Stromal cell of bone marrow (primary cell): ENCODE results near the gene DAG1.
"Not testable (repeated sequence)": the region's sequence is repeated elsewhere in the genome, so short reads cannot be mapped to it uniquely, and the experiment has no call there.

Source experiments
- DNase-seq: peaks from one replicate; pipeline ENCODE4 v3.0.0-alpha.2; 2012; ENCODE audit warnings: low read depth

DAG1 gene

DNA sequence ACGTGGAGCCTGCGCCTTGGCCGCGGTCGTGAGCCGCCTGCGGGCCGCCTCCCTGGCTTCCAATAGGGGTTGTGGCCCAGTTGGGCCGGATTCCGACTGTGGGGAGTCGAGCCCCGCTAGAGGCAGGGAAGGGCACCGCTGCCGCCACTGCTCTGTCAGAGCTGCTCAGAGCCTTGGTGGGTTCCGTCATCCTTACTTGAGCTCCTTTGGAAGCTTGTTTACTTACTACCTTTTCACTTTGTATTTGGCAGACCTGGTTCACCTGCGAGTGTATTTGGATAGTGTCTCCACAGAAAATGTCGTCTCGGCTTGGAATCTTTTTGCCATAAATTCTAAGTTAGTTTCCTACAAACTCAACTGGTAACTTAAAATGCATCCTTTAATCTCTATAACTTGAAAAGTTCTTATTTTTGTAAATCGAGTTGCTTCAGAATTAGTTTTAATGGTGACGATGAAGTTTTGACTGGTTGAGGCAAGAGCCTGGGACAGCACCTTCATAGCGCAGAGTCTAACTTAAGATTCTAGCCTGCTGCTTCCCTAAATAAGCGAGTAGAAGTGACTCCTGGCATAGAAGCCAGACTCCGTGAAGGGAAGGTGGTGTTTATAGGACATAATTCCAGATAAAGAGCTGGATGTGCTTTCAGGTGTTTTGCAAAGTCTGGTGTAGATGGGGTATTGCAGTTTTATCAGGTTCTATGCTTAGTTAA, 800 bp downstream of the DAG1 start:
- DNase-seq, result no peak

GRCh38 chr3:49471856-49472495, 1.9 kb downstream of the DAG1 start:
- DNase-seq, result no peak

GRCh38 chr3:49476563-49476962, 6.5 kb downstream of the DAG1 start:
- DNase-seq, result no peak

- DNase-seq, result no peak
Observed at GRCh38 chr3:49482766-49483165, 12.7 kb downstream of the DAG1 start.

DNA sequence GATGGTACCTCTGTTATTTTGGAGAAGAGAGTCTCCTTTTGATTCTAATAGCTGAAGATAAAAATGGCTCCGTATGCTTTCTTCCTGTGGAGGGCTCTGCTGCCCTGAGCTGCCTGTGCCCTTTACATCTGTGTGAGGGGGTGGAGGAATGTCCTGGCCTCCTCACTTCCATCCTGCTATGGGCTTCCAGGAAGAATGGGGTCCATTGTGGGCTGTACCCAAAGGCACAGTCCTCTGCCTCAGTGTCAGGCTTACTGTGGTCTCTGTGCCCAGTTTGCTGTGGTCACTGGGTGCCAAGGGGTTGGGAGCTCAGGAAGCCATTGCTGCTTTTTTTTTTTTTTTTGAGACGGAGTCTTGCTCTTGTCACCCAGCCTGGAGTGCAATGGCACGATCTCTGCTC, 14.4 kb downstream of the DAG1 start:
- no peak for DNase-seq

DNA sequence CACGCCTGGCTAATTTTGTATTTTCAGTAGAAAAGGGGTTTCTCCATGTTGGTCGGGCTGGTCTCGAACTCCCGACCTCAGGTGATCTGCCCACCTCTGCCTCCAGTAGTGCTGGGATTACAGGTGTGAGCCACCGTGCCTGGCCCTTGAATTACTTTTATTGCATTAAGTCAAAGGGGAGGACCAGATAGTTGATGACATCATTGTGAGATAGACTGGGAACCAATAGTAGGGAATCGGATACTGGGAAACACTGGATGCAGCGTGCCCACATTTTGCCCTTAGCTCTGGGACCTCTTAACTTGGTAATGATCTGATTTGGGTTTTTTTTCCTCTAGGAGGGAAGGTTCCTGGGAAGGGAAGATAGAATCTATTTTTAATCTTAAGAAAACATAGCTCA, 19.2 kb downstream of the DAG1 start:
- no peak for DNase-seq

DNA sequence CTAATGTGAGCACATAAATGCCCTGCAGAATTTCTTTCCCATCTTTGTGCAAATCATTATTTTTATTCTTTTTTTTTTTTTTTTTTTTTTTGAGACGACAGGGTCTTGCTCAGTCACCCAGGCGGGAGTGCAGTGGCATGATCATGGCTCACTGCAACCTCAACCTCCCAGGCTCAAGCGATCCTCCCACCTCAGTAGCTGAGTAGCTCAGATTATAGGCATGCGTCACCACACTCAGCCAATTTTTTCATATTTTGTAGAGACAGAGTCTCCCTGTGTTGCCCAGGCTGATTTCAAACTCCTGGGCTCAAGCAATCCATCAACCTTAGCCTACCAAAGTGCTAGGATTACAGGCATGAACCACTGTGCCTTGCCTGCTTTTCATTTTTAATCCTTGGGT, 22.9 kb downstream of the DAG1 start:
- no peak for DNase-seq

- DNase-seq, result no peak
Observed at GRCh38 chr3:49493901-49494300, 23.8 kb downstream of the DAG1 start.

GRCh38 chr3:49495023-49495422, 25.0 kb downstream of the DAG1 start:
- DNase-seq, result no peak

DNA sequence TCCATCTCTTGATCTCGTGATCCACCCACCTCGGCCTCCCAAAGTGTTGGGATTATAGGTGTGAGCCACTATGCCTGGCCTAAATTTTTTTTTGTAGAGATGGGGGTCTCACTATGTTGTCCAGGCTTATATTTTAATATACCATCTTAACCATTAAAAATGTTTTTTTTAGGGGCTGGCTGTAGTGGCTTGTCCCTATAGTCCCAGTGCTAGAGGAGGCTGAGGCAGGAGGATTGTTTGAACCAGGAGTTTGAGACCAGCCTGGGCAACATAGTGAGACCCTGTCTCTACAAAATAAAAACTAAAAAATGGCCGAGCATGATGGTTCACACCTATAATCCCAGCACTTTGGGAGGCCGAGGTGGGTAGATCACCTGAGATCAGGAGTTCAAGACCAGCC, 26.8 kb downstream of the DAG1 start:
- not testable (repeated sequence) for DNase-seq

- no peak for DNase-seq
Observed at GRCh38 chr3:49497606-49498005, 27.5 kb downstream of the DAG1 start.

DNA sequence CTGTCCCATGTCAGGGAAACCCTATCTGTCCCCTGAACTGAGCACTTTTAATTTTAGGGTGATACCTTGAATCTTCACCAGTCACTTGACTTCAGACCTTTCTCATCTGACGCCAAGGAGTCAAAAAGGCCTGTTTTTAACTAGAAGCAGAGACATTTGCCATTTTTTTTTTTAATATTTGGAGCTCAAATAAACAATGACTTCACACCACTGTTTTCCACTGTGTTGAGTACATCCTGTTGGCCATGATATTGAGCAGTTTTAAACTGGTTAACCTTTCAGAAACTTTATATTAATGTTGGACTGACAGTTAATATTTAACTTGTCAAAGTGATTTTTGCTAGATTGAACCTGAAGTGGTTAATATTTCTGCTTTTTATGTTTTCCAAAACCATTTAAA, 28.2 kb downstream of the DAG1 start:
- DNase-seq, result no peak

DNA sequence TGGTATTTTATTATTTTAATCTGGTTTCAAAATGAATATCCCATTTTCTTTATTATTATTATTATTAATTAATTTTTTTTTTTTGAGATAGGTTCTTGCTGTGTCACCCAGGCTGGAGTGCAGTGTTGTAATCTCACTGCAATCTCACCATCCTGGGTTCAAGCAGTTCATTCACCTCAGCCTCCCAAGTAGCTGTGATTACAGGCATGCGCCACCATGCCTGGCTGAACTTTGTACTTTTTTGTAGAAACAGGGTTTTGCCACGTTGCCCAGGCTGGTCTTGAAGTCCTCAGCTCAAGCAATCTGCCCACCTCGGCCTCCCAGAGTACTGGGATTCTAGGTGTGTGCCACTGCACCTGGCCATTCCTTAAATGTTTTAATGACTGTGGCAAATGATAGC, 28.6 kb downstream of the DAG1 start:
- DNase-seq, result no peak

- DNase-seq, result no peak
Observed at GRCh38 chr3:49500205-49500731, 30.2 kb downstream of the DAG1 start.

DNA sequence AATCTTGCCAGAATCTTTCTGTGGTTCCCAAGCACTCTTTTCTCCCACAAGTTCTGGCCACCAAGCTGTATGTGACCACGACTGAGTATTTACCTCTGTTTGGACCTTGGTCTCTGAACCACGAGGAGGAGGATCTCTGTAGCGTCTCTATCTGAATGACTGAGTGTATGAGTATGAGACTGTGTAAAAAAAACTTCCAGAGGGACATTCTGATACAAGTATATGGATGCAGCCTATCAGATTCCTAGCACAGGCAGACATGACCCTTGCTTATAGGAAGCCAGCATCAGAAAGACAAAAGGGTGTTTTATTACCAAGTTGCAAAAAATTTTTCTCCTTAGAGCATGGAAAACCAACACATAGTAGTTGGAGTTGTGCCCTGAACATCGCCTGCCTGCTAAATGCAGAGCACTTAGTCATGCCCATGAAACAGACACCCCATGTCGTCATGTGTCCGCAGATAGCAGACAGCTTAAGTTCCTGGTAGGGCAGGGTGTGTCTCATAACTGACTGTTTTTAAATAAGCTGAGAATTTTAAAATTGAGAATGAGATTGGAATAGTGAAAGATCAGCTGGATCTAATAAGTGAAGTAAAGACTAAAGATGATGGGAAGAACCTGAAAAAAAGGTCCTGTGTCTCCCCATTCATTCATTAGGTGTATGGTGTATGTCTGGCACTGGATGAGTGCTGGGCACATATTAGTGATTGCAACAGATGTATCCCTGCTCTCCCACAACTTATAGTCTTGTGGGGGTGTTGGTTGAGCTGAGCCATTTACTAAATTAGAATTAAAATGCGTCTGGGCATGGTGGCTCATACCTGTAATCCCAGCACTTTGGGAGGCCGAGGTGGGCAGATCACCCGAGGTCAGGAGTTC, 30.9 kb downstream of the DAG1 start:
- peak; percentile 98 for DNase-seq

DNA sequence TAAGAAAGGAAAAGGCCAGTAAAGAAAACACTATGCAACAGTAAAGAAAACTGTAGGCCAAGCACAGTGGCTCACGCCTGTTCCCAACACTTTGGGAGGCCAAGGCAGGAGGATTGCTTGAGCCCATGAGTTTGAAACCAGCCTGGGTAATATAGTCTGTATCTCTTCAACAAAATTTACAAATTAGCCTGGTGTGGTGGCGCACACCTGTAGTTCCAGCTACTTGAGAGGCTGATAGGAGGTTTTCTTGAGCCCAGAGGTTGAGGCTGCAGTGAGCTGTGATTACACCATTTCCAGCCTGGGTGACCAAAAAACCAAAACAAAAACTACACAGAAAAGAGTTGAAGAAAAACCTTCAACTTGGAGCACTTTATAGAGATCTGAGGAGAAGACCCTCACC, 31.8 kb downstream of the DAG1 start:
- no peak for DNase-seq

DNA sequence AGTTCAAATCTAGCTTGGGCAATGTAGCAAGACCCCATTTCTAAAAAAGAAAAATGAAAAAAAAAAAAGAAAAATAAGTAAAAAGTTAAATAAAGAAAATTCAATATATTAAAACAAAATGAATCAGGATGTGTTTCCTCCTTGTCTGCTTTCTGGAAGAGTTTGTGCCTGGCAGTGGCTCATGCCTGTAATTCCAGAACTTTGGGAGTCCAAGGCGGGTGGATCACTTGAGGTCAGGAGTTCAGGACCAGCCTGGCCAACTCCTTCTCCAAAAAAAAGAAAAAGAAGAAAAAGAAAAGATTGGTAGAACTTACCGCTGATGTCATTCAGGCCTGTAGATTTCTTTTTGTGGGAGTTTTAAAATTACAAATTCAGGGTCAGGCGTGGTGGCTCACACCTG, 36.8 kb downstream of the DAG1 start:
- no peak for DNase-seq

- DNase-seq, result no peak
Observed at GRCh38 chr3:49509028-49509561, 39.0 kb downstream of the DAG1 start.

GRCh38 chr3:49511639-49512038, 41.6 kb downstream of the DAG1 start:
- DNase-seq, result no peak

- no peak for DNase-seq
Observed at GRCh38 chr3:49512781-49513355, 42.8 kb downstream of the DAG1 start.

DNA sequence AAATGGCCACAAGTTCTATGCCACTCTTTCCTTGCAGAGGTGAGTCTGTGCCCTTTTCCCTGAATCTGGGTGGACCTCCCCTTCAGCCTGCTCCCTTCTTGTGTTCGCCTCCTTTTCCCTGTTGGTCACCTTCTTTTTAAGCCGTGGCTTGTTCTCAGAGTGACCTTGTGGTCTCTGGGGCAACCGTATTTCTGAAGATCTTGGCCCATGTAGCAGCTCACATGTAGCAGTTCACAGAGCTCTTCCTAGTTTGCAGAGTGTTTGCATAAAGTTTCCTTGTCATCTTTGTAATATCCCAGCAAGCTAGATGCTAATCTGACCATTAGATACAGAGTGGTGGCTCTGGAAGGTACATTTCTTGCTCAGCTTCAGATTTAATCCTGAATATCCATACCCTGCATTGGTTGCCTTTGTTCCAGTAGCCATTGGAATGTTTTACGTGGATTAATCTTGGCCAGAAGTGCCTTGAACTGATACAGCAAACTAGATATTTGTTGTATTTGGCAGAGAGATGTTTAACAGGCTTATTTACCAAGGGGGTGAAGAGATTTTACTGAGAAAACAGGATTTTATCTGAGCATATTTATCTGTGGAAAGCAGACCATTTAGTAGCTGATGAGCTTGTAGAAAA, 43.5 kb downstream of the DAG1 start:
- no peak for DNase-seq

GRCh38 chr3:49518016-49518415, 47.9 kb downstream of the DAG1 start:
- DNase-seq, result no peak
